HG03108 (cell line): ENCODE results near the gene MGAT5.
A peak's percentile ranks its signal among the peaks of the same experiment; 100 is the strongest.

Source experiments
- ATAC-seq: cut with Tn5 transposase; IDR thresholded peaks from one replicate; pipeline ENCODE4 v1.9.1; 2021; ENCODE audit warnings: moderate library complexity; ENCODE audit not compliant: unreplicated experiment

The MGAT5 gene

GRCh38 chr2:134389381-134389780, 135.5 kb downstream of the MGAT5 start:
- no peak for ATAC-seq

GRCh38 chr2:134391751-134392160, 137.9 kb downstream of the MGAT5 start:
- peak; percentile 83 for ATAC-seq

GRCh38 chr2:134392442-134393074, 138.7 kb downstream of the MGAT5 start:
- no peak for ATAC-seq

GRCh38 chr2:134393075-134393461, 139.2 kb downstream of the MGAT5 start:
- ATAC-seq, result no peak

GRCh38 chr2:134395779-134396178, 141.9 kb downstream of the MGAT5 start:
- ATAC-seq, result no peak

GRCh38 chr2:134396493-134396892, 142.6 kb downstream of the MGAT5 start:
- no peak for ATAC-seq

GRCh38 chr2:134397146-134397896, 143.4 kb downstream of the MGAT5 start:
- no peak for ATAC-seq

- no peak for ATAC-seq
These were observed 144.4 kb downstream of the MGAT5 start for GRCh38 chr2:134398300-134398699.

GRCh38 chr2:134399096-134399495, 145.2 kb downstream of the MGAT5 start:
- ATAC-seq, result no peak

GRCh38 chr2:134401081-134401497, 147.2 kb downstream of the MGAT5 start:
- no peak for ATAC-seq

GRCh38 chr2:134401789-134402188, 147.9 kb downstream of the MGAT5 start:
- no peak for ATAC-seq

GRCh38 chr2:134402410-134402809, 148.5 kb downstream of the MGAT5 start:
- no peak for ATAC-seq

GRCh38 chr2:134405611-134406081, 151.8 kb downstream of the MGAT5 start:
- ATAC-seq, result no peak

GRCh38 chr2:134406311-134406710, 152.4 kb downstream of the MGAT5 start:
- ATAC-seq, result no peak

- no peak for ATAC-seq
These were observed 152.9 kb downstream of the MGAT5 start for GRCh38 chr2:134406736-134407135.

- no peak for ATAC-seq
These were observed 153.4 kb downstream of the MGAT5 start for GRCh38 chr2:134407154-134407890.

GRCh38 chr2:134408386-134408785, 154.5 kb downstream of the MGAT5 start:
- no peak for ATAC-seq

GRCh38 chr2:134408791-134409190, 154.9 kb downstream of the MGAT5 start:
- no peak for ATAC-seq

- ATAC-seq, result no peak
These were observed 156.1 kb downstream of the MGAT5 start for GRCh38 chr2:134410006-134410405.

- no peak for ATAC-seq
These were observed 157.0 kb downstream of the MGAT5 start for GRCh38 chr2:134410831-134411231.

GRCh38 chr2:134411279-134411827, 157.5 kb downstream of the MGAT5 start:
- no peak for ATAC-seq
